Measurements from ENCODE around the gene LRATD1.

GRCh38 chr2:14641116-14641515 lies 8.6 kb downstream of the LRATD1 start:
- TF ChIP-seq CTCF (IDR thresholded peaks at IDR 0.05): no peak
- TF ChIP-seq ZFX (IDR thresholded peaks at IDR 0.05; ENCODE audit: borderline replicate concordance): no peak

Data from 22Rv1 (cell line).